ENCODE measurements around the gene RPL10.

The RPL10 gene

GRCh38 chrX:154397888-154398667, at the start of gene RPL10:
TSS of gene RPL10 (plus strand) at chrX:154398377. CDS start at chrX:154398520, 143 bp downstream.
- DNase-seq = peak; percentile 88 to 92

- no peak for DNase-seq
Observed at GRCh38 chrX:154348646-154349358, 49.4 kb upstream of the RPL10 start.

- no peak for DNase-seq
Observed at GRCh38 chrX:154349359-154349935, 48.7 kb upstream of the RPL10 start.

GRCh38 chrX:154349979-154350378, 48.2 kb upstream of the RPL10 start:
- DNase-seq = no peak

GRCh38 chrX:154350429-154351182, 47.6 kb upstream of the RPL10 start:
- no peak for DNase-seq

GRCh38 chrX:154351183-154352011, 46.8 kb upstream of the RPL10 start:
- DNase-seq = no peak

GRCh38 chrX:154352012-154352401, 46.2 kb upstream of the RPL10 start:
- no peak for DNase-seq

GRCh38 chrX:154352466-154352865, 45.7 kb upstream of the RPL10 start:
- no peak for DNase-seq

- no peak for DNase-seq
Observed at GRCh38 chrX:154353172-154353843, 44.9 kb upstream of the RPL10 start.

- no peak for DNase-seq
Observed at GRCh38 chrX:154354013-154354412, 44.2 kb upstream of the RPL10 start.

GRCh38 chrX:154354516-154354915, 43.7 kb upstream of the RPL10 start:
- no peak for DNase-seq

- DNase-seq = no peak
Observed at GRCh38 chrX:154355094-154355775, 42.9 kb upstream of the RPL10 start.

- no peak for DNase-seq
Observed at GRCh38 chrX:154355776-154356140, 42.4 kb upstream of the RPL10 start.

- no peak for DNase-seq
Observed at GRCh38 chrX:154356596-154356995, 41.6 kb upstream of the RPL10 start.

GRCh38 chrX:154357205-154357604, 41.0 kb upstream of the RPL10 start:
- no peak for DNase-seq

GRCh38 chrX:154358011-154358410, 40.2 kb upstream of the RPL10 start:
- DNase-seq = no peak

- DNase-seq = no peak
Observed at GRCh38 chrX:154358829-154359228, 39.3 kb upstream of the RPL10 start.

- DNase-seq = no peak
Observed at GRCh38 chrX:154359362-154360154, 38.6 kb upstream of the RPL10 start.

GRCh38 chrX:154360155-154360713, 37.9 kb upstream of the RPL10 start:
- DNase-seq = no peak
